B cell (primary cell): ENCODE measurements around the gene RBM20. TPM values are rescaled to one million over a fixed set of nuclear protein-coding genes. Genes with fewer than 3 reads are reported as not detected.

Source experiments
- ATAC-seq: fragments of 200-7000 bp; cut with Tn5 transposase; one replicate; pipeline ENCODE4 v1.10.0; 2021; ENCODE audit warnings: low read depth, mild to moderate bottlenecking, moderate number of reproducible peaks, moderate library complexity
- CTCF ChIA-PET: fragments of 350-600 bp; sonication (Branson Sonifier 250); formaldehyde crosslinking; loops from one replicate; lab custom pipeline; 2021; ENCODE audit warnings: antibody characterized with exemption, inconsistent platforms; lab: Charles Lee
- POLR2A ChIA-PET: fragments of 350-600 bp; sonication (Branson Sonifier 250); formaldehyde crosslinking; loops from one replicate; lab custom pipeline; 2021; ENCODE audit warnings: antibody characterized with exemption; lab: Charles Lee
- DNase-seq: peaks from one replicate; pipeline ENCODE4 v3.0.0; 2013
- H2AFZ ChIP-seq: 2 replicates; pipeline ENCODE4 v1.6.1; 2012; ENCODE audit warnings: mild to moderate bottlenecking, low read depth, low read length; ENCODE audit not compliant: insufficient read depth, poor library complexity, severe bottlenecking
- H3K27ac ChIP-seq, 2 donors: 1 replicate in 1 of 2; 2 replicates in 1 of 2; pipeline ENCODE4 v1.5.1; 2012 to 2013; ENCODE audit warnings: low read length in 2 of 2, mild to moderate bottlenecking in 2 of 2, moderate library complexity in 1 of 2
- H3K27me3 ChIP-seq, 4 experiments: fragments of 200-600 bp in 1 of 4; sonication (generic) in 1 of 4; replicated peaks in 1 of 4; 1 replicate in 2 of 4; 2 replicates in 2 of 4; pipeline versions ENCODE4 v1.6.1 to v1.7.0; 2013 to 2016; ENCODE audit warnings: low read length in 3 of 4, mild to moderate bottlenecking in 2 of 4, mixed read lengths in 1 of 4, moderate library complexity in 1 of 4; ENCODE audit not compliant: insufficient read depth in 4 of 4, control insufficient read depth in 3 of 4; ENCODE audit errors: control extremely low read depth in 1 of 4
- H3K36me3 ChIP-seq, 2 experiments: replicated peaks in 1 of 2; 1 replicate in 1 of 2; 2 replicates in 1 of 2; pipeline versions ENCODE4 v1.6.1 to v1.7.1; 2013; ENCODE audit warnings: low read length in 1 of 2; ENCODE audit not compliant: insufficient read depth in 2 of 2, control insufficient read depth in 1 of 2; ENCODE audit errors: control extremely low read depth in 1 of 2, extremely low read depth in 1 of 2
- H3K4me1 ChIP-seq, 2 donors: fragments of 200-600 bp in 1 of 2; sonication (generic) in 1 of 2; 1 replicate in 1 of 2; 2 replicates in 1 of 2; pipeline versions ENCODE4 v1.5.1 to v1.6.1; 2013 to 2017; ENCODE audit warnings: low read length in 2 of 2; ENCODE audit not compliant: control insufficient read depth in 2 of 2, insufficient read depth in 2 of 2
- H3K4me2 ChIP-seq: replicated peaks from 2 replicates; pipeline ENCODE3; 2012; ENCODE audit warnings: mild to moderate bottlenecking, low read depth, low read length; ENCODE audit not compliant: poor library complexity, severe bottlenecking
- H3K4me3 ChIP-seq, 5 experiments: fragments of 200-600 bp in 1 of 5; sonication (generic) in 1 of 5; 1 replicate in 3 of 5; 2 replicates in 2 of 5; pipeline versions ENCODE4 v1.5.1 to v1.7.0; 2011 to 2016; ENCODE audit warnings: low read length in 4 of 5, mild to moderate bottlenecking in 4 of 5, low read depth in 2 of 5, control low read depth in 1 of 5, moderate library complexity in 1 of 5; ENCODE audit not compliant: insufficient read depth in 1 of 5; ENCODE audit errors: control extremely low read depth in 1 of 5, extremely low read depth in 1 of 5
- H3K79me2 ChIP-seq: fragments of 200-600 bp; sonication (generic); one replicate; pipeline ENCODE4 v1.6.0; 2016; ENCODE audit warnings: low read length; ENCODE audit not compliant: control insufficient read depth, insufficient read depth
- H3K9ac ChIP-seq: fragments of 200-600 bp; sonication (generic); 2 replicates; pipeline ENCODE4 v1.6.1; 2017; ENCODE audit warnings: mild to moderate bottlenecking, low read length, moderate library complexity
- H3K9me3 ChIP-seq, 3 donors: one replicate each; pipeline versions ENCODE4 v1.6.1 to v1.7.1; 2013; ENCODE audit warnings: low read length in 2 of 3; ENCODE audit not compliant: control insufficient read depth in 2 of 3, insufficient read depth in 1 of 3; ENCODE audit errors: control extremely low read depth in 1 of 3
- H4K20me1 ChIP-seq: 2 replicates; pipeline ENCODE4 v1.6.0; 2012; ENCODE audit warnings: mild to moderate bottlenecking, low read length; ENCODE audit not compliant: insufficient read depth, control insufficient read depth, poor library complexity, severe bottlenecking
- H3K27ac Mint-ChIP-seq: one replicate; pipeline ENCODE4 v1.8.0; 2021; ENCODE audit warnings: mixed read lengths
- H3K27me3 Mint-ChIP-seq: one replicate; pipeline ENCODE4 v1.8.0; 2021; ENCODE audit warnings: mixed read lengths
- H3K4me1 Mint-ChIP-seq: one replicate; pipeline ENCODE4 v1.8.0; 2021; ENCODE audit warnings: mixed read lengths
- H3K4me3 Mint-ChIP-seq: one replicate; pipeline ENCODE4 v1.8.0; 2021; ENCODE audit warnings: mixed read lengths
- H3K9me3 Mint-ChIP-seq: one replicate; pipeline ENCODE4 v1.8.0; 2022; ENCODE audit warnings: mixed read lengths; ENCODE audit not compliant: insufficient read depth
- EZH2 ChIP-seq: IDR thresholded peaks from 2 replicates; pipeline ENCODE4 v1.6.1; 2012; ENCODE audit warnings: borderline replicate concordance, low read depth, mild to moderate bottlenecking, moderate library complexity, low read length; ENCODE audit not compliant: insufficient read depth, poor library complexity, severe bottlenecking
- WGBS: methylation state at CpG from one replicate; pipeline ENCODE4 v1.1.5; 2013; ENCODE audit warnings: missing lambda C conversion rate; ENCODE audit not compliant: insufficient coverage; 5-methylcytosine and 5-hydroxymethylcytosine counted together
- intact Hi-C: fragments of 100-400 bp; cut with micrococcal nuclease; formaldehyde crosslinking; loops from one replicate; pipeline ENCODE4 v1.10.0; 2022
- polyA plus RNA-seq: library from polyadenylated mRNA; depleted of rRNA; stranded (reverse); fragments of >200 nt; gene quantifications from 2 replicates; pipeline ENCODE4 v1.2.3, GENCODE V29; 2012
- total RNA-seq, 2 donors: library from RNA; stranded (reverse); fragments of 120-200 nt in 1 of 2; gene quantifications; 1 replicate in 1 of 2; 2 replicates in 1 of 2; pipeline versions ENCODE4 v1.2.3 to v1.2.4, GENCODE V29; 2013 to 2022
- TF ChIP-seq, protein P1 (sequence below): fragments of 200-600 bp; IDR thresholded peaks from one replicate; pipeline ENCODE4 v1.8.0; 2022; ENCODE audit warnings: antibody characterized with exemption, mild to moderate bottlenecking

The RBM20 gene
- total and polyA plus RNA-seq, 2 donors (not counting 1 experiment from before 2014, with no cell fraction given): not detected

GRCh38 chr10:110797416-110797815 is 153.3 kb downstream of the RBM20 start:
- no peak overlapping the region for H3K4me3 ChIP-seq
- no peak overlapping the region for H2AFZ ChIP-seq
- H3K9me3 ChIP-seq: no peaks in the 10 kb centered on the region
- no peak overlapping the region for H3K4me3 Mint-ChIP-seq
- peaks cover 14% of the 10 kb centered on the region for H3K27me3 Mint-ChIP-seq
- H4K20me1 ChIP-seq: no peaks in the 10 kb centered on the region
- H3K27me3 ChIP-seq: no peaks in the 10 kb centered on the region
- POLR2A ChIA-PET: no interaction called here
- WGBS: 85% methylated on average over 5 of the region's 10 CpGs
- H3K4me1 ChIP-seq: peaks cover 3 to 6% of the 10 kb centered on the region in 2 donors
- DNase-seq (no peak), ATAC-seq (no peak)
- intact Hi-C loops: no loop called here
- no peak overlapping the region for H3K27ac ChIP-seq
- no peaks in the 10 kb centered on the region for H3K79me2 ChIP-seq
- no peaks in the 10 kb centered on the region for H3K9me3 Mint-ChIP-seq
- peaks cover 5% of the 10 kb centered on the region for H3K4me1 Mint-ChIP-seq
- H3K4me2 ChIP-seq: no peak overlapping the region
- H3K36me3 ChIP-seq: no peaks in the 10 kb centered on the region
- H3K9ac ChIP-seq: no peak overlapping the region
- TF ChIP-seq EZH2: no peak
- TF ChIP-seq, protein P1, sequence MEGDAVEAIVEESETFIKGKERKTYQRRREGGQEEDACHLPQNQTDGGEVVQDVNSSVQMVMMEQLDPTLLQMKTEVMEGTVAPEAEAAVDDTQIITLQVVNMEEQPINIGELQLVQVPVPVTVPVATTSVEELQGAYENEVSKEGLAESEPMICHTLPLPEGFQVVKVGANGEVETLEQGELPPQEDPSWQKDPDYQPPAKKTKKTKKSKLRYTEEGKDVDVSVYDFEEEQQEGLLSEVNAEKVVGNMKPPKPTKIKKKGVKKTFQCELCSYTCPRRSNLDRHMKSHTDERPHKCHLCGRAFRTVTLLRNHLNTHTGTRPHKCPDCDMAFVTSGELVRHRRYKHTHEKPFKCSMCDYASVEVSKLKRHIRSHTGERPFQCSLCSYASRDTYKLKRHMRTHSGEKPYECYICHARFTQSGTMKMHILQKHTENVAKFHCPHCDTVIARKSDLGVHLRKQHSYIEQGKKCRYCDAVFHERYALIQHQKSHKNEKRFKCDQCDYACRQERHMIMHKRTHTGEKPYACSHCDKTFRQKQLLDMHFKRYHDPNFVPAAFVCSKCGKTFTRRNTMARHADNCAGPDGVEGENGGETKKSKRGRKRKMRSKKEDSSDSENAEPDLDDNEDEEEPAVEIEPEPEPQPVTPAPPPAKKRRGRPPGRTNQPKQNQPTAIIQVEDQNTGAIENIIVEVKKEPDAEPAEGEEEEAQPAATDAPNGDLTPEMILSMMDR: no peak
- no peak overlapping the region for H3K27ac Mint-ChIP-seq
- CTCF ChIA-PET: interaction anchor here (2.2 kb wide), 1 partner anchor 97 kb away, joined by 5 read pairs; no protein-coding TSS in a partner anchor

DNA sequence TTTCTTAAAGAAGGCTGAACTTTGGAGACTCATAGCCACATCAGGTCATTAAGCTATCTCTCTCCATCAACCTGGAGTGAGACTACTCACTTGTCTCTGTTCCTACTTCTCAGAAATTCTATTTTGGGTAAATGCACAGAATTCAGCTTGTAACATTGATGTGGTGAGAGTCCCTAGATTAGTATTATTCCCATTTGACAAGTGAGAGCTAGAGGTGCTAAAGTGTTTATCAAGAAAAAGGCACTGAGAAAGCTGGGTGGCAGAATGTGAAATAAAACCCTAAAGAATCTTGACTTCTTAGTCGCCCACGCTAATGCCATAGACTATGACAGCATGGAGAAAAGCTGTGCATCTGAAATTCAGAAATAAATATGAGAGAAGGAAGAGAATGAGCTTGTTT is 154.2 kb downstream of the RBM20 start:
- H2AFZ ChIP-seq: no peak overlapping the region
- H3K9me3 ChIP-seq: no peaks in the 10 kb centered on the region
- H3K4me3 ChIP-seq: no peak overlapping the region
- intact Hi-C loops: no loop called here
- Mint-ChIP-seq H3K4me3 (no peak overlapping the region), H3K27ac (no peak overlapping the region), H3K27me3 (peaks cover 14% of the 10 kb centered on the region), H3K9me3 (no peaks in the 10 kb centered on the region), H3K4me1 (peaks cover 13% of the 10 kb centered on the region)
- DNase-seq: no peak
- ChIA-PET POLR2A (no interaction called here), CTCF (interaction anchor here (1.0 to 2.2 kb wide), 3 partner anchors 35 to 100 kb away, joined by 3 to 5 read pairs (median 4); no protein-coding TSS in a partner anchor)
- ATAC-seq: no peak
- WGBS: 100% methylated on average over 2 of the region's 2 CpGs
- H3K9ac ChIP-seq: no peak overlapping the region
- no peak overlapping the region for H3K27ac ChIP-seq
- H3K36me3 ChIP-seq: no peaks in the 10 kb centered on the region
- H3K27me3 ChIP-seq: no peaks in the 10 kb centered on the region
- TF ChIP-seq, protein P1: no peak
- no peak for TF ChIP-seq EZH2
- no peak overlapping the region for H3K4me2 ChIP-seq
- no peaks in the 10 kb centered on the region for H3K79me2 ChIP-seq
- H4K20me1 ChIP-seq: no peaks in the 10 kb centered on the region
- H3K4me1 ChIP-seq: peaks cover 12% of the 10 kb centered on the region in 2 donors
